Lung (tissue), 13 donors: Measurements from ENCODE around the gene CLASRP. TPM values are rescaled to one million over a fixed set of nuclear protein-coding genes. Genes with fewer than 3 reads are reported as not detected.
A peak's percentile ranks its signal among the peaks of the same experiment; 100 is the strongest.
"Not testable (repeated sequence)": the region's sequence is repeated elsewhere in the genome, so short reads cannot be mapped to it uniquely, and the experiment has no call there.

Source experiments
- ATAC-seq: fragments of 200-7000 bp; cut with Tn5 transposase; one replicate; pipeline ENCODE4 v1.9.1; 2020; ENCODE audit warnings: moderate number of reproducible peaks; ENCODE audit not compliant: insufficient read depth, low FRiP score
- DNase-seq, 3 donors: peaks; one replicate each; pipeline ENCODE4 v3.0.0-alpha.2; 2013 to 2017
- H3K27ac ChIP-seq, 2 donors: one replicate each; pipeline ENCODE4 v1.5.1; 2013; ENCODE audit warnings: mild to moderate bottlenecking in 2 of 2, moderate library complexity in 2 of 2, control low read depth in 1 of 2, inconsistent platforms in 1 of 2, low read depth in 1 of 2, low read length in 1 of 2
- H3K27me3 ChIP-seq, 3 donors: one replicate each; pipeline ENCODE4 v1.5.1; 2013; ENCODE audit warnings: low read length in 2 of 3; ENCODE audit not compliant: control insufficient read depth in 3 of 3, insufficient read depth in 3 of 3
- H3K36me3 ChIP-seq, 4 donors: one replicate each; pipeline ENCODE4 v1.5.1; 2013; ENCODE audit warnings: low read length in 4 of 4, mild to moderate bottlenecking in 1 of 4, moderate library complexity in 1 of 4; ENCODE audit not compliant: control insufficient read depth in 4 of 4, insufficient read depth in 4 of 4
- H3K4me1 ChIP-seq, 5 donors: one replicate each; pipeline ENCODE4 v1.5.1; 2013; ENCODE audit warnings: low read length in 5 of 5, mild to moderate bottlenecking in 2 of 5, moderate library complexity in 1 of 5; ENCODE audit not compliant: control insufficient read depth in 5 of 5, insufficient read depth in 5 of 5
- H3K4me3 ChIP-seq: one replicate; pipeline ENCODE4 v1.5.1; 2013; ENCODE audit warnings: mild to moderate bottlenecking, control low read depth, moderate library complexity
- H3K9ac ChIP-seq, 2 donors: one replicate each; pipeline ENCODE4 v1.5.1; 2013; ENCODE audit warnings: low read length in 2 of 2, control low read depth in 1 of 2; ENCODE audit not compliant: insufficient read depth in 1 of 2
- H3K9me3 ChIP-seq, 4 donors: one replicate each; pipeline ENCODE4 v1.5.1; 2013; ENCODE audit warnings: low read length in 3 of 4, mild to moderate bottlenecking in 1 of 4, moderate library complexity in 1 of 4; ENCODE audit not compliant: control insufficient read depth in 4 of 4, insufficient read depth in 3 of 4
- WGBS, 2 donors: extraction: QIAGEN DNeasy Blood & Tissue Kit; methylation state at CpG; one replicate each; pipeline ENCODE4 v1.1.7; 2013; 5-methylcytosine and 5-hydroxymethylcytosine counted together
- polyA plus RNA-seq, 2 donors: library from polyadenylated mRNA; stranded (reverse); fragments of 200-250 nt; gene quantifications; one replicate each; pipeline ENCODE4 v1.2.1, GENCODE V29; 2013
- small RNA-seq: library from RNA; depleted of rRNA; stranded (forward); fragments of <200 nt; gene quantifications from one replicate; pipeline ENCODE3, GENCODE V24; 2014; ENCODE audit warnings: low replicate concordance
- total RNA-seq, 2 donors: library from RNA; depleted of rRNA in 1 of 2; stranded (reverse); fragments of >200 nt in 1 of 2; gene quantifications; one replicate each; pipeline ENCODE4 v1.2.1, GENCODE V29; 2014 to 2021
- TF ChIP-seq, protein P1 (sequence below): IDR thresholded peaks from 2 replicates; pipeline ENCODE4 v1.5.1; 2012; ENCODE audit warnings: mild to moderate bottlenecking; ENCODE audit errors: control extremely low read depth, extremely low read depth
- donor health status: control.
- donor health status: control.
- donor health status: Bipolar disorder and iron deficiency.
- donor health status: healthy.
- donor health status: DM: yes; HTN: yes; CAD: no.

Gene CLASRP
- total and polyA plus RNA-seq, 4 donors = 23.9 to 107 (median 57.6) TPM

GRCh38 chr19:45117671-45118070, 78.8 kb downstream of the CLASRP start:
- H3K27ac ChIP-seq = no peak overlapping the region
- H3K27me3 ChIP-seq = no peaks in the 10 kb centered on the region
- ATAC-seq (no peak), DNase-seq (no peak)
- TF ChIP-seq, protein P1, sequence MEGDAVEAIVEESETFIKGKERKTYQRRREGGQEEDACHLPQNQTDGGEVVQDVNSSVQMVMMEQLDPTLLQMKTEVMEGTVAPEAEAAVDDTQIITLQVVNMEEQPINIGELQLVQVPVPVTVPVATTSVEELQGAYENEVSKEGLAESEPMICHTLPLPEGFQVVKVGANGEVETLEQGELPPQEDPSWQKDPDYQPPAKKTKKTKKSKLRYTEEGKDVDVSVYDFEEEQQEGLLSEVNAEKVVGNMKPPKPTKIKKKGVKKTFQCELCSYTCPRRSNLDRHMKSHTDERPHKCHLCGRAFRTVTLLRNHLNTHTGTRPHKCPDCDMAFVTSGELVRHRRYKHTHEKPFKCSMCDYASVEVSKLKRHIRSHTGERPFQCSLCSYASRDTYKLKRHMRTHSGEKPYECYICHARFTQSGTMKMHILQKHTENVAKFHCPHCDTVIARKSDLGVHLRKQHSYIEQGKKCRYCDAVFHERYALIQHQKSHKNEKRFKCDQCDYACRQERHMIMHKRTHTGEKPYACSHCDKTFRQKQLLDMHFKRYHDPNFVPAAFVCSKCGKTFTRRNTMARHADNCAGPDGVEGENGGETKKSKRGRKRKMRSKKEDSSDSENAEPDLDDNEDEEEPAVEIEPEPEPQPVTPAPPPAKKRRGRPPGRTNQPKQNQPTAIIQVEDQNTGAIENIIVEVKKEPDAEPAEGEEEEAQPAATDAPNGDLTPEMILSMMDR = no peak
- no peak overlapping the region for H3K9ac ChIP-seq
- WGBS, 2 donors = 78 to 81% methylated on average over 12 of the region's 12 CpGs
- no peak overlapping the region for H3K4me3 ChIP-seq
- no peaks in the 10 kb centered on the region for H3K9me3 ChIP-seq
- H3K4me1 ChIP-seq = peaks cover 0 to 30% (median 2%) of the 10 kb centered on the region in 5 donors
- H3K36me3 ChIP-seq = no peaks in the 10 kb centered on the region

DNA sequence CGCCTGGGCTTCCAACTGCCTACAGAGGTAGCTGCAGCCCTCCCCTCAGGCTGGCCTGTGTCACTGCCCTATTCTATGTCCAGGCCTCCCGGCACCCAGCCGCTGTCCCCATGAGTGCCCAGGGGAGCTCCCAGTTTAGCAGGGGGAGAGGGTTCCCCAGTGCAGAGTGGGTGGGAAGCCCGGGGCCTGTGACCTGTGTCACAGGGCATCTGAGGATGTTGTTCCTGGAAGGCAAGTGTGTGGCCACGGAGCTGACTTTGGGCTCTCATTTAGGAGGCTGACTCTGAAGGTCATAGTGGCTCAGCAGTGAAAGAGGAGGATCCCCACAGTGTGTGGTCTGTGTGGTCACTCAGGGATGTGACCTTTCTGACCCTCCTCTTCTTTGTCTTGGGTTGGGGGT, 79.3 kb downstream of the CLASRP start:
- ATAC-seq = no peak

GRCh38 chr19:45118591-45119355, 79.9 kb downstream of the CLASRP start:
- not testable (repeated sequence) for H3K36me3 ChIP-seq, H3K9ac ChIP-seq, DNase-seq, H3K9me3 ChIP-seq, H3K27me3 ChIP-seq, H3K4me3 ChIP-seq, ATAC-seq
- WGBS, 2 donors = 28 to 54% methylated on average over 18 of the region's 18 CpGs
- Histone ChIP-seq H3K27ac (peak overlapping the region in 1 of 2 donors; percentile 20), H3K4me1 (peaks cover 0 to 22% (median 0%) of the 10 kb centered on the region in 5 donors)

More for the DNA sequence above, 79.3 kb downstream of the CLASRP start:
- H3K36me3 ChIP-seq = no peaks in the 10 kb centered on the region
- H3K9ac ChIP-seq = no peak overlapping the region
- no peak for DNase-seq
- H3K27ac ChIP-seq = no peak overlapping the region
- H3K4me1 ChIP-seq = peaks cover 0 to 25% (median 0%) of the 10 kb centered on the region in 5 donors
- TF ChIP-seq, protein P1 = no peak
- H3K27me3 ChIP-seq = no peaks in the 10 kb centered on the region
- H3K4me3 ChIP-seq = no peak overlapping the region
- H3K9me3 ChIP-seq = no peaks in the 10 kb centered on the region
- 66 to 82% methylated on average over 5 of the region's 5 CpGs for WGBS, 2 donors

DNA sequence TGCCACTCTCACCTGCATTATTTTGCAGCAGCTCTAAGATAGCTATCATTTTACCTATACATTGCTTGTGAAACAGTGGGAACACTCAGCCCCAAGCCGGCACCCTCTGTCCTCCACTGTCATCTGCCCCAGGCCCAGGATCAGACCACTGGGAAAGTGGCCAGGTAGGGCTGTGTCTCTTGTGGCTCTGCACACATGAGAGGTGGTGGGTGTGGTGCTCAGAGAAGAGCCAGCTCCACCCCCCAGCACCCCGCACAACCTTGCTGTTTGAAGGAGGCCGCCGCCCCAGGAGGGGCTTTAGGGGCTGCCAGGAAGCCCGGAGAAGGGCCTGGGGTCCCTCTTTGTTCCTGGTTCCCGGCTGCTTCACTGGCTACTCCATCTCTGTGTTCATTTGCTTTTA, 80.7 kb downstream of the CLASRP start:
- Histone ChIP-seq H3K27me3 (no peaks in the 10 kb centered on the region), H3K4me1 (peaks cover 0 to 18% (median 0%) of the 10 kb centered on the region in 5 donors), H3K36me3 (no peaks in the 10 kb centered on the region), H3K9me3 (no peaks in the 10 kb centered on the region), H3K4me3 (no peak overlapping the region), H3K27ac (no peak overlapping the region), H3K9ac (no peak overlapping the region)
- no peak for ATAC-seq
- DNase-seq = no peak
- WGBS, 2 donors = 81 to 86% methylated on average over 6 of the region's 6 CpGs
- TF ChIP-seq, protein P1 = no peak

Small RNA genes lying within 50 kb of the gene (small RNA-seq; reads per million reads assigned to genes)
- not detected for gene RNU6-611P

Other genes starting within 250 kb of the CLASRP start
- 100 to 1,000 TPM; 168 to 225 TPM for gene BCAM, start 229.9 kb upstream of the CLASRP start, total RNA-seq
- 100 to 1,000 TPM in 1 of 2 donors, 10 to 100 TPM in 1; 59.2 to 202 TPM for gene BCAM, start 229.9 kb upstream of the CLASRP start, polyA plus RNA-seq
- 100 to 1,000 TPM in 1 of 2 donors, 10 to 100 TPM in 1; 90.4 to 117 TPM for gene NECTIN2, start 192.7 kb upstream of the CLASRP start, total RNA-seq
- 10 to 100 TPM; 76.9 to 97.6 TPM for gene NECTIN2, start 192.7 kb upstream of the CLASRP start, polyA plus RNA-seq
- 10 to 100 TPM; 17.6 to 76.8 TPM for gene TOMM40, start 147.8 kb upstream of the CLASRP start, total RNA-seq
- 10 to 100 TPM; 55.0 to 69.4 TPM for gene TOMM40, start 147.8 kb upstream of the CLASRP start, polyA plus RNA-seq
- gene APOE, start 133.2 kb upstream of the CLASRP start, total RNA-seq = 100 to 1,000 TPM in 1 of 2 donors, 10 to 100 TPM in 1; 80.8 to 177 TPM
- 1,000 to 10,000 TPM in 1 of 2 donors, 100 to 1,000 TPM in 1; 235 to 1,011 TPM for gene APOE, start 133.2 kb upstream of the CLASRP start, polyA plus RNA-seq
- 100 to 1,000 TPM in 1 of 2 donors, 10 to 100 TPM in 1; 14.0 to 282 TPM for gene APOC1, start 124.4 kb upstream of the CLASRP start, total RNA-seq
- 1,000 to 10,000 TPM in 1 of 2 donors, 100 to 1,000 TPM in 1; 153 to 1,030 TPM for gene APOC1, start 124.4 kb upstream of the CLASRP start, polyA plus RNA-seq
- not detected for gene APOC4, start 96.8 kb upstream of the CLASRP start, total RNA-seq
- under 1 TPM in 1 of 2 donors, not detected in 1; 0.98 TPM for gene APOC4, start 96.8 kb upstream of the CLASRP start, polyA plus RNA-seq
- 1 to 10 TPM; 1.8 to 8.0 TPM for gene APOC2, start 93.0 kb upstream of the CLASRP start, total RNA-seq
- 10 to 100 TPM; 12.2 to 21.5 TPM for gene APOC2, start 93.0 kb upstream of the CLASRP start, polyA plus RNA-seq
- gene CLPTM1, start 83.7 kb upstream of the CLASRP start, total RNA-seq = 100 to 1,000 TPM in 1 of 2 donors, 10 to 100 TPM in 1; 35.9 to 130 TPM
- gene CLPTM1, start 83.7 kb upstream of the CLASRP start, polyA plus RNA-seq = 10 to 100 TPM; 82.5 to 88.0 TPM
- gene RELB, start 37.6 kb upstream of the CLASRP start, total RNA-seq = 10 to 100 TPM; 15.8 to 23.8 TPM
- gene RELB, start 37.6 kb upstream of the CLASRP start, polyA plus RNA-seq = 10 to 100 TPM in 1 of 2 donors, 1 to 10 TPM in 1; 9.4 to 65.9 TPM
- 1 to 10 TPM in 1 of 2 donors, under 1 TPM in 1; 0.43 to 3.8 TPM for gene ZNF296, start 37.4 kb downstream of the CLASRP start, total RNA-seq
- 1 to 10 TPM; 1.9 to 3.9 TPM for gene ZNF296, start 37.4 kb downstream of the CLASRP start, polyA plus RNA-seq
- gene GEMIN7, start 40.2 kb downstream of the CLASRP start, total RNA-seq = 10 to 100 TPM; 18.7 to 21.1 TPM
- 10 to 100 TPM; 24.3 to 29.0 TPM for gene GEMIN7, start 40.2 kb downstream of the CLASRP start, polyA plus RNA-seq
- gene PPP1R37, start 54.1 kb downstream of the CLASRP start, total RNA-seq = 10 to 100 TPM; 20.7 to 31.1 TPM
- gene PPP1R37, start 54.1 kb downstream of the CLASRP start, polyA plus RNA-seq = 10 to 100 TPM; 19.2 to 39.7 TPM
- gene NKPD1, start 121.9 kb downstream of the CLASRP start, total RNA-seq = under 1 TPM in 1 of 2 donors, not detected in 1; 0.06 TPM
- under 1 TPM; 0.07 to 0.08 TPM for gene NKPD1, start 121.9 kb downstream of the CLASRP start, polyA plus RNA-seq
- 10 to 100 TPM; 14.0 to 20.5 TPM for gene TRAPPC6A, start 139.2 kb downstream of the CLASRP start, total RNA-seq
- gene TRAPPC6A, start 139.2 kb downstream of the CLASRP start, polyA plus RNA-seq = 10 to 100 TPM; 32.0 to 38.4 TPM
- 10 to 100 TPM in 1 of 2 donors, 1 to 10 TPM in 1; 7.5 to 17.3 TPM for gene BLOC1S3, start 139.7 kb downstream of the CLASRP start, total RNA-seq
- 1 to 10 TPM; 4.2 to 8.7 TPM for gene BLOC1S3, start 139.7 kb downstream of the CLASRP start, polyA plus RNA-seq
- 1 to 10 TPM; 1.7 to 2.8 TPM for gene EXOC3L2, start 206.4 kb downstream of the CLASRP start, total RNA-seq
- 1 to 10 TPM; 2.2 to 2.6 TPM for gene EXOC3L2, start 206.4 kb downstream of the CLASRP start, polyA plus RNA-seq
- gene MARK4, start 212.2 kb downstream of the CLASRP start, total RNA-seq = 10 to 100 TPM; 25.3 to 47.0 TPM
- gene MARK4, start 212.2 kb downstream of the CLASRP start, polyA plus RNA-seq = 10 to 100 TPM; 12.6 to 15.9 TPM